ENCODE data around the gene FGG.

FGG gene

DNA sequence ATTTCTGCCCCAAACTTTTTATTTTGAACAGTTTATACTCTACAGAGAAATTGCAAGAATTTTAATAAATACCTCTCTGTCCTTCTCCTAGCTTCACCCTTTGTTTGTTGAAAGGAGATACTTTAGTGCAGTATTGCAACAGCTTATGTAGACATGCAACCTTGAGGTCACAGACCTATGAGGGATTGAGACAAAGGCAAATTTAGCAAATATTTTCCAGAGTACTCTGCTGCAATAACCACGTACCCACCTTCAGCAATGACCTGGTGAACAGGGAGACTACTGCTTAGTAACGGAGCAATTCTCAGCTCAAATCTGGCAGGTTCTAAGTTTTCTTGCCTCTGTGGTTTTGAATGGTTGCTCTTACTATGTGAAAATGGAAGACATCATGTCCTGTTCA is 35.1 kb downstream of the FGG start:
- WGBS: 71% methylated on average over 2 of the region's 2 CpGs
- H3K79me1 ChIP-seq (replicated peaks; ENCODE audit: low read length, poor library complexity, severe bottlenecking): no peaks in the 10 kb centered on the region
- H3K23ac ChIP-seq (ENCODE audit: low read length in 2 of 2): no peak overlapping the region

DNA sequence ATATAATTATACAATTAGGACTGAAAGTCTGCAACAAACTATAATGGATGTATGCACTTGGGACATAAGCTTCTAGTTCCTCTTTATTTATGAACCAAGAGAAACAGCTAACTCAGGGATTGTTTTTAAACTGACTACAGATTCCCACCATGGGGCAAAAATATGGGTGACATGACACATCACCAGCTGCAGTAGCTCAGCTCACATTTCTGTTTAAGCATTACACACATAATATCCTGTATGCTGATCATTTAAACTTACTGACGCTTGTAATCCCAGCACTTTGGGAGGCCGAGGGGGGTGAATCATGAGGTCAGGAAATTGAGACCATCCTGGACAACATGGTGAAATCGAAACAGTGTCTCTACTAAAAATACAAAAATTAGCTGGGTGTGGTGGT is 38.1 kb downstream of the FGG start:
- Histone ChIP-seq H3K23ac (ENCODE audit: low read length in 2 of 2) (no peak overlapping the region), H3K4me1 (ENCODE audit: control insufficient read depth, insufficient read depth, low read depth, low read length) (peaks cover 1% of the 10 kb centered on the region), H2BK12ac (ENCODE audit: low read length in 2 of 2) (no peak overlapping the region), H3K9ac (ENCODE audit: low read length) (no peak overlapping the region), H3K27me3 (ENCODE audit: control insufficient read depth in 1 of 2, insufficient read depth in 1 of 2, low read length in 2 of 2) (no peaks in the 10 kb centered on the region), H3K4me3 (ENCODE audit: insufficient read depth in 1 of 2, low read depth in 1 of 2, low read length in 2 of 2) (no peak overlapping the region), H4K91ac (ENCODE audit: low read length) (no peak overlapping the region), H2AFZ (ENCODE audit: low read depth, low read length) (no peak overlapping the region), H2BK5ac (ENCODE audit: low read depth, low read length, poor library complexity, severe bottlenecking) (no peak overlapping the region), H3K14ac (ENCODE audit: low read length in 2 of 2) (no peak overlapping the region), H3K36me3 (ENCODE audit: control insufficient read depth in 1 of 2, insufficient read depth in 2 of 2, low read depth in 1 of 2, low read length in 2 of 2) (no peaks in the 10 kb centered on the region), H4K8ac (ENCODE audit: low read length) (no peak overlapping the region), H3K79me1 (replicated peaks; ENCODE audit: low read length, poor library complexity, severe bottlenecking) (no peaks in the 10 kb centered on the region), H2BK120ac (ENCODE audit: low read depth, low read length) (no peak overlapping the region), H2BK15ac (ENCODE audit: low read depth, poor library complexity, severe bottlenecking) (no peak overlapping the region), H3K27ac (ENCODE audit: low read length, poor library complexity, severe bottlenecking) (peak overlapping the region; percentile 59), H2AK5ac (ENCODE audit: low read length, severe bottlenecking) (no peak overlapping the region), H3K4ac (ENCODE audit: low read depth in 1 of 2, low read length in 2 of 2) (no peak overlapping the region), H3K9me3 (ENCODE audit: control insufficient read depth, low read length) (no peaks in the 10 kb centered on the region), H3K4me2 (ENCODE audit: low read length, poor library complexity, severe bottlenecking) (no peak overlapping the region), H3K18ac (ENCODE audit: low read depth in 1 of 2, low read length in 2 of 2) (no peak overlapping the region)
- WGBS: 85% methylated on average over 3 of the region's 3 CpGs
- DNase-seq: no peak

More for the DNA sequence above, 35.1 kb downstream of the FGG start:
- Histone ChIP-seq H2AFZ (ENCODE audit: low read depth, low read length) (no peak overlapping the region), H3K14ac (ENCODE audit: low read length in 2 of 2) (no peak overlapping the region), H3K4me2 (ENCODE audit: low read length, poor library complexity, severe bottlenecking) (no peak overlapping the region), H2BK120ac (ENCODE audit: low read depth, low read length) (no peak overlapping the region), H3K9me3 (ENCODE audit: control insufficient read depth, low read length) (no peaks in the 10 kb centered on the region), H3K27me3 (ENCODE audit: control insufficient read depth in 1 of 2, insufficient read depth in 1 of 2, low read length in 2 of 2) (no peaks in the 10 kb centered on the region), H4K91ac (ENCODE audit: low read length) (no peak overlapping the region), H2BK15ac (ENCODE audit: low read depth, poor library complexity, severe bottlenecking) (no peak overlapping the region), H3K4me3 (ENCODE audit: insufficient read depth in 1 of 2, low read depth in 1 of 2, low read length in 2 of 2) (no peak overlapping the region), H2AK5ac (ENCODE audit: low read length, severe bottlenecking) (no peak overlapping the region), H3K27ac (ENCODE audit: low read length, poor library complexity, severe bottlenecking) (no peak overlapping the region), H3K18ac (ENCODE audit: low read depth in 1 of 2, low read length in 2 of 2) (no peak overlapping the region), H2BK12ac (ENCODE audit: low read length in 2 of 2) (no peak overlapping the region), H3K4me1 (ENCODE audit: control insufficient read depth, insufficient read depth, low read depth, low read length) (peaks cover 1% of the 10 kb centered on the region), H3K9ac (ENCODE audit: low read length) (no peak overlapping the region), H3K4ac (ENCODE audit: low read depth in 1 of 2, low read length in 2 of 2) (no peak overlapping the region), H2BK5ac (ENCODE audit: low read depth, low read length, poor library complexity, severe bottlenecking) (no peak overlapping the region), H3K36me3 (ENCODE audit: control insufficient read depth in 1 of 2, insufficient read depth in 2 of 2, low read depth in 1 of 2, low read length in 2 of 2) (no peaks in the 10 kb centered on the region), H4K8ac (ENCODE audit: low read length) (no peak overlapping the region)
- DNase-seq: no peak

DNA sequence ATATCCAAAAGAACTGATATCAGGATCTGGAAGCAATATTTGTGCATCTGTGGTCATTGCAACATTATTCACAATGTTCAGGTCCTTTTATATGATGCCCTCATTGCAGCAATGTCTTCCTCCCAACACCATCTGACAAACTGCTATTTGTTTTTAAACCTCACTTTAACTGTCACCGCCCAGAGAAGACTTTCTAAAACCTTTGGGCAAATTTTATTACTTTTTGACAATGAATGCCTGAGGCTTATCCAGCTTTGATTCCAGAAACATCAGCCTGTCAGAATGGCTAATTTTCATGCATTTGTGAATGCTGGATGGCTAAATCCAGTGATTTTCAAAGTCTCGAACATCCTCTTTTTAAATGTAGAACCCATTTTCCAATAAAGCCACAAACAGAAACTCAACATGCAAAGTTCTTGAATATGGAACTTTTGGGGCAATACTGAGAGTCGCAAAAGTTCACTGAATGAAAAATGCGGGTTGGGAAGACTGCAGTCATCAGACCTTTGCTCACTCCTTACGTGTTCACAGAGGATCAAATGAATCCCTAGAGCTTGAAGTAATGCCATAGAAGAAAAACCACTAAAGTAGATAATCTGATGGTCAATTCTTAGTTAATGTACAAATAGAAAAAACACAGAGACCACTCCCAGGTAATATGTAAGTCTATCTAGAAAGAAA is 39.1 kb downstream of the FGG start:
- H3K23ac ChIP-seq (ENCODE audit: low read length in 2 of 2): no peak overlapping the region
- no peaks in the 10 kb centered on the region for H3K27me3 ChIP-seq (ENCODE audit: control insufficient read depth in 1 of 2, insufficient read depth in 1 of 2, low read length in 2 of 2)
- H2BK120ac ChIP-seq (ENCODE audit: low read depth, low read length): no peak overlapping the region
- no peak overlapping the region for H2AK5ac ChIP-seq (ENCODE audit: low read length, severe bottlenecking)
- no peaks in the 10 kb centered on the region for H3K9me3 ChIP-seq (ENCODE audit: control insufficient read depth, low read length)
- H3K27ac ChIP-seq (ENCODE audit: low read length, poor library complexity, severe bottlenecking): peak overlapping the region; percentile 80
- H3K9ac ChIP-seq (ENCODE audit: low read length): no peak overlapping the region
- no peak overlapping the region for H2BK15ac ChIP-seq (ENCODE audit: low read depth, poor library complexity, severe bottlenecking)
- H3K4me3 ChIP-seq (ENCODE audit: insufficient read depth in 1 of 2, low read depth in 1 of 2, low read length in 2 of 2): no peak overlapping the region
- H3K4me2 ChIP-seq (ENCODE audit: low read length, poor library complexity, severe bottlenecking): no peak overlapping the region
- H3K14ac ChIP-seq (ENCODE audit: low read length in 2 of 2): no peak overlapping the region
- no peak overlapping the region for H3K18ac ChIP-seq (ENCODE audit: low read depth in 1 of 2, low read length in 2 of 2)
- no peak overlapping the region for H2AFZ ChIP-seq (ENCODE audit: low read depth, low read length)
- no peak overlapping the region for H4K8ac ChIP-seq (ENCODE audit: low read length)
- DNase-seq: no peak
- 92% methylated on average over 4 of the region's 5 CpGs for WGBS
- H3K4me1 ChIP-seq (ENCODE audit: control insufficient read depth, insufficient read depth, low read depth, low read length): no peaks in the 10 kb centered on the region
- no peak overlapping the region for H2BK12ac ChIP-seq (ENCODE audit: low read length in 2 of 2)
- no peak overlapping the region for H4K91ac ChIP-seq (ENCODE audit: low read length)
- H3K4ac ChIP-seq (ENCODE audit: low read depth in 1 of 2, low read length in 2 of 2): no peak overlapping the region
- no peak overlapping the region for H2BK5ac ChIP-seq (ENCODE audit: low read depth, low read length, poor library complexity, severe bottlenecking)
- no peaks in the 10 kb centered on the region for H3K36me3 ChIP-seq (ENCODE audit: control insufficient read depth in 1 of 2, insufficient read depth in 2 of 2, low read depth in 1 of 2, low read length in 2 of 2)
- no peaks in the 10 kb centered on the region for H3K79me1 ChIP-seq (replicated peaks; ENCODE audit: low read length, poor library complexity, severe bottlenecking)

DNA sequence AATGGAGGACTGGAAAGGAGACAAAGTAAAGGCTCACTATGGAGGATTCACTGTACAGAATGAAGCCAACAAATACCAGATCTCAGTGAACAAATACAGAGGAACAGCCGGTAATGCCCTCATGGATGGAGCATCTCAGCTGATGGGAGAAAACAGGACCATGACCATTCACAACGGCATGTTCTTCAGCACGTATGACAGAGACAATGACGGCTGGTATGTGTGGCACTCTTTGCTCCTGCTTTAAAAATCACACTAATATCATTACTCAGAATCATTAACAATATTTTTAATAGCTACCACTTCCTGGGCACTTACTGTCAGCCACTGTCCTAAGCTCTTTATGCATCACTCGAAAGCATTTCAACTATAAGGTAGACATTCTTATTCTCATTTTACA is 42.9 kb downstream of the FGG start:
- Histone ChIP-seq H3K4me3 (ENCODE audit: insufficient read depth in 1 of 2, low read depth in 1 of 2, low read length in 2 of 2) (no peak overlapping the region), H2BK15ac (ENCODE audit: low read depth, poor library complexity, severe bottlenecking) (no peak overlapping the region), H3K4ac (ENCODE audit: low read depth in 1 of 2, low read length in 2 of 2) (no peak overlapping the region), H2BK120ac (ENCODE audit: low read depth, low read length) (no peak overlapping the region), H2AK5ac (ENCODE audit: low read length, severe bottlenecking) (no peak overlapping the region), H3K79me1 (replicated peaks; ENCODE audit: low read length, poor library complexity, severe bottlenecking) (no peaks in the 10 kb centered on the region), H2BK5ac (ENCODE audit: low read depth, low read length, poor library complexity, severe bottlenecking) (no peak overlapping the region), H3K23ac (ENCODE audit: low read length in 2 of 2) (no peak overlapping the region), H2AFZ (ENCODE audit: low read depth, low read length) (no peak overlapping the region), H3K4me1 (ENCODE audit: control insufficient read depth, insufficient read depth, low read depth, low read length) (peaks cover 4% of the 10 kb centered on the region), H3K14ac (ENCODE audit: low read length in 2 of 2) (no peak overlapping the region), H4K8ac (ENCODE audit: low read length) (no peak overlapping the region), H3K9ac (ENCODE audit: low read length) (no peak overlapping the region), H3K18ac (ENCODE audit: low read depth in 1 of 2, low read length in 2 of 2) (no peak overlapping the region), H3K4me2 (ENCODE audit: low read length, poor library complexity, severe bottlenecking) (no peak overlapping the region), H3K27ac (ENCODE audit: low read length, poor library complexity, severe bottlenecking) (no peak overlapping the region), H3K27me3 (ENCODE audit: control insufficient read depth in 1 of 2, insufficient read depth in 1 of 2, low read length in 2 of 2) (no peaks in the 10 kb centered on the region), H4K91ac (ENCODE audit: low read length) (no peak overlapping the region), H3K9me3 (ENCODE audit: control insufficient read depth, low read length) (no peaks in the 10 kb centered on the region), H2BK12ac (ENCODE audit: low read length in 2 of 2) (no peak overlapping the region), H3K36me3 (ENCODE audit: control insufficient read depth in 1 of 2, insufficient read depth in 2 of 2, low read depth in 1 of 2, low read length in 2 of 2) (peaks cover 0 to 4% of the 10 kb centered on the region in 2 experiments)
- no peak for DNase-seq
- WGBS: 90% methylated on average over 4 of the region's 5 CpGs
